ENCODE data around the gene PC.

The PC gene

GRCh38 chr11:66953081-66953833, 4.9 kb downstream of the PC start:
- DNase-seq = no peak

GRCh38 chr11:66951927-66952337, 6.3 kb downstream of the PC start:
- DNase-seq = peak; percentile 48

GRCh38 chr11:66951135-66951534, 7.0 kb downstream of the PC start:
- no peak for DNase-seq

GRCh38 chr11:66950112-66950535, 8.1 kb downstream of the PC start:
- DNase-seq = peak; percentile 50

GRCh38 chr11:66938582-66939135, 19.5 kb downstream of the PC start:
- DNase-seq = no peak

- DNase-seq = no peak
These were observed 20.9 kb downstream of the PC start for GRCh38 chr11:66937193-66937733.

GRCh38 chr11:66936311-66936711, 21.9 kb downstream of the PC start:
- peak; percentile 76 for DNase-seq

- DNase-seq = peak; percentile 72
These were observed 23.0 kb downstream of the PC start for GRCh38 chr11:66934950-66935779.

- peak; percentile 39 for DNase-seq
These were observed 24.7 kb downstream of the PC start for GRCh38 chr11:66933531-66933930.

GRCh38 chr11:66932543-66932942, 25.6 kb downstream of the PC start:
- DNase-seq = no peak

GRCh38 chr11:66929753-66930152, 28.4 kb downstream of the PC start:
- no peak for DNase-seq

GRCh38 chr11:66924272-66924671, 33.9 kb downstream of the PC start:
- DNase-seq = no peak

- DNase-seq = no peak
These were observed 35.6 kb downstream of the PC start for GRCh38 chr11:66922551-66922950.

GRCh38 chr11:66920978-66921784, 37.0 kb downstream of the PC start:
- no peak for DNase-seq

GRCh38 chr11:66919923-66920322, 38.3 kb downstream of the PC start:
- DNase-seq = no peak

GRCh38 chr11:66918741-66919140, 39.4 kb downstream of the PC start:
- DNase-seq = no peak

GRCh38 chr11:66915866-66916265, 42.3 kb downstream of the PC start:
- no peak for DNase-seq

GRCh38 chr11:66915046-66915832, 42.9 kb downstream of the PC start:
- DNase-seq = no peak

GRCh38 chr11:66914505-66914904, 43.7 kb downstream of the PC start:
- no peak for DNase-seq

- DNase-seq = no peak
These were observed 45.3 kb downstream of the PC start for GRCh38 chr11:66912911-66913310.

GRCh38 chr11:66912361-66912760, 45.8 kb downstream of the PC start:
- DNase-seq = no peak

GRCh38 chr11:66910669-66911068, 47.5 kb downstream of the PC start:
- DNase-seq = no peak

Measured in fibroblast of upper back skin (primary cell).